Retinal pigment epithelial cell (primary cell): Measurements from ENCODE around the gene KRT79.

Experiments used
- DNase-seq: peaks from one replicate; pipeline ENCODE4 v3.0.0-alpha.2; 2010; ENCODE audit warnings: low read depth
- H3K4me3 ChIP-seq: 2 replicates; pipeline ENCODE4 v1.5.1; 2011; ENCODE audit warnings: mild to moderate bottlenecking, low read length, control low read depth, moderate library complexity
- TF ChIP-seq, protein P1 (sequence below): conservative IDR thresholded peaks from 2 replicates; pipeline ENCODE4 v1.5.1; 2011; ENCODE audit warnings: low read depth, low read length, control low read depth, inconsistent platforms

Gene KRT79

DNA sequence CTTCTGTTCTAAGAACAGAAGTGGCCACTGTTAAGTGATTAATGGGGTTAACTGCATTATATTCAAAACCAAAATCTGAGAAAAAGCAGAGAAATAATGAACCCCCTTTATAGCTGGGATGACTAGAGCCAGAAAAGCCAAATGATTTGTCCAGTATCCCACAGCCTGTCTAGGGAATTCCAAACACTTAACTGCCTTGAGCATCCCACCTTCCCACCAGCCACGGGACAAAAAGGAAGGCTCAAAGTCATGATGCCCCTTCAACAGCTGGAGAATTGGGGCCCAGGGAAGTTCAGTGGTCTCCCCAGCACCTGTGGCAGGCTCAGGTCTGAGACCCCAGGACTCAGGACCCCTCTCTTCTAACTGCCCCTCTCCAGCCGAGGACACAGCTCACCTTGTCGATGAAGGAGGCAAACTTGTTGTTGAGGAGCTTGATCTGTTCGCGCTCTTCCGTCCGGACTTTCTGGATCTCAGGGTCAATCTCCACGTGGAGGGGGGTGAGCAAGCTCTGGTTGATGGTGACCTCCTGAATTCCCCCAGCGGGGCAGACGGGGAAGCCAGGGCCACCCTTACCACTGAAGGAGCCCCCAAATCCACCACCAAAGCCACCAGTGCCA lies 20.8 kb downstream of the KRT79 start:
- no peak for DNase-seq
- no peak overlapping the region for H3K4me3 ChIP-seq
- TF ChIP-seq, protein P1, sequence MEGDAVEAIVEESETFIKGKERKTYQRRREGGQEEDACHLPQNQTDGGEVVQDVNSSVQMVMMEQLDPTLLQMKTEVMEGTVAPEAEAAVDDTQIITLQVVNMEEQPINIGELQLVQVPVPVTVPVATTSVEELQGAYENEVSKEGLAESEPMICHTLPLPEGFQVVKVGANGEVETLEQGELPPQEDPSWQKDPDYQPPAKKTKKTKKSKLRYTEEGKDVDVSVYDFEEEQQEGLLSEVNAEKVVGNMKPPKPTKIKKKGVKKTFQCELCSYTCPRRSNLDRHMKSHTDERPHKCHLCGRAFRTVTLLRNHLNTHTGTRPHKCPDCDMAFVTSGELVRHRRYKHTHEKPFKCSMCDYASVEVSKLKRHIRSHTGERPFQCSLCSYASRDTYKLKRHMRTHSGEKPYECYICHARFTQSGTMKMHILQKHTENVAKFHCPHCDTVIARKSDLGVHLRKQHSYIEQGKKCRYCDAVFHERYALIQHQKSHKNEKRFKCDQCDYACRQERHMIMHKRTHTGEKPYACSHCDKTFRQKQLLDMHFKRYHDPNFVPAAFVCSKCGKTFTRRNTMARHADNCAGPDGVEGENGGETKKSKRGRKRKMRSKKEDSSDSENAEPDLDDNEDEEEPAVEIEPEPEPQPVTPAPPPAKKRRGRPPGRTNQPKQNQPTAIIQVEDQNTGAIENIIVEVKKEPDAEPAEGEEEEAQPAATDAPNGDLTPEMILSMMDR: no peak

DNA sequence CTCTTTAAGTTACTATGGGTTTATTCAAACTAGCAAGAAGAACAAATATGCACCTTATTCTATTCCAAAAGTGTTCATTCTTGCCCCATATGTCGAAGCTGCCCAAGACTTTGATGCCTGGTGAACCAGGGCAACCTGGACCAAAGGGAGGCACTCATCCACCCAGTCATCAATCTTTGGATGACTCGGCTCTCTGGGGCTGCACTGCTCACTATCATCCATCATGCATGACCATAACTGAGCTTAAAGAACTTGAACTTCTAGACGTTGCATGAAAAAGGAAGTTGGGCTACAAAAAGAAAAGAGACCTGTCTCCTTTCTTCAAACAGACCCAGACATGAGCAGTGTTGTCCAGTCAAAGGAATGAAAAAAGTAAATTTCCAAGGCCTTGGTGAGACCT lies 21.4 kb downstream of the KRT79 start:
- no peak for DNase-seq
- no peak overlapping the region for H3K4me3 ChIP-seq
- TF ChIP-seq, protein P1: no peak

DNA sequence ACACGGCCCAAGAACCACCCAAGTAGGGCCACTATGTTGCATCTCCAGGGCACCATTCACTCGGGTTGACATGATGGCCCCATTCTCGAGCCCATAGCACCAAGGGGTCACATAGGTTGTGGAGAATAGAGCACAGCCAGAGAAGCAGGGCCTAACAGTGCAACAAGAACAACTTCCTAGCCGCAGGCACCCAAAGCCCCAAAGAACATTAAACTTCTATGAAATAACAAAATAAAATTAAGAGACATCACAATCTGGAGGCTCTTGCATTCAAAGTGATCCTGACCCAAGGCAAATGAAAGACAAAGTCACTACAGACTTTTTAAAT lies 22.1 kb downstream of the KRT79 start:
- TF ChIP-seq, protein P1: no peak
- H3K4me3 ChIP-seq: no peak overlapping the region
- DNase-seq: no peak

DNA sequence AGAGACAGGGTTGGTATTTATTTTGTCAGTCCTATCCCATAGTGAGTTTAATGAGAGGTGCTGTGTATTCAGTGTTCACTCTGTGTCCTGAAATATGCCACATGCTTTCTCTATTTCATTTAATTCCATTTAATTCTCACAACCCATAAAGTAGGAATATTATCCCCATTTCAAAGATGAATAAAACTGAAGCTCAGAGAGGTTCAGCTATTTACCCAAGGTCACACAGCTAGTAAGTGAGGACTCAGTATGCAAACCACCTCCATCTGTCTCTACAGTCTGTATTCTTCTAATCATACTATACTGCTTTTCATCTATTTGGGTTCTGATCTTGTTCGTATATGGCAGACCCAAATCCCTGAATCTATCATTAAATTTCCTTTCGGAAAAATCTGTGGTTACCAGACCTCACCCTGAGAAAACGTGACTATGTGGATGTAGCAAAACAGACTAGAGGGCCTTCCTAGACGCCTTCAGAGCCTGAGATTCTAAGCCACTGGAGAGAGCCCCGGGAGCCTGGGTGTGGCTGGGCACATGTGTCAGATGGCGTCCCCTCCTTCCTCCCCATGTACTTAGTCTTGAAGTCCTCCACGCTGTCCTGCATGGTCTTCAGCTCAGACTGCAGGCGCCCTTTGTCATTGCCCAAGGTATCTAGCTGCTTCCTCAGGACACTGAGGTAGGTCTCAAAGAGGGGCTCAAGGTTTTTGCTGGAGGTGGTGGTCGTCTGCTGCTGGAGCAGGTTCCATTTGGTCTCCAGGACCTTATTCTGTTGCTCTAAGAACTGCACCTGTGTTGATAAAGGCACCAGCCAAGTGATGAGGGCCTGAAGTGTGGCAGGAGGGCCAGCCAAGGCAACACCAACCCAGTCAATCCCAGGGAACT lies 22.7 kb downstream of the KRT79 start:
- TF ChIP-seq, protein P1: no peak
- H3K4me3 ChIP-seq: no peak overlapping the region
- no peak for DNase-seq

DNA sequence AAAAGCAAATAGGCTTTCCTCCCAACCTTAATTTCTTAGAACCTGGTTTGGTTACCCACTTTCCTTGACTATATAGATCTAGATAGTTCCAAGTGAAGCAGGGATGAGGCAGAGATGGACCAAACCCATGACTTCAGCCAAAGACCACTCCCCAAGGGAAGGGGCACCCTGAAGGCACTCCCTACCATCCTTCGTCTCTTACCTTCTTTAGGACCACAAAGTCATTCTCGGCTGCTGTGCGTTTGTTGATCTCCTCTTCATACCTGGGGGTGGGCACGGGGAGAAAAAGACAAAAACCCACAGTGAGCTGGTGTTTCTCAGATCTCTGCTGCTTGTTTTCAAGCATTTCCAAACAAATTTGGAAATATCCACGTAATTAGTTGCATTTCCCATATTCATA lies 23.6 kb downstream of the KRT79 start:
- no peak overlapping the region for H3K4me3 ChIP-seq
- TF ChIP-seq, protein P1: no peak
- no peak for DNase-seq

DNA sequence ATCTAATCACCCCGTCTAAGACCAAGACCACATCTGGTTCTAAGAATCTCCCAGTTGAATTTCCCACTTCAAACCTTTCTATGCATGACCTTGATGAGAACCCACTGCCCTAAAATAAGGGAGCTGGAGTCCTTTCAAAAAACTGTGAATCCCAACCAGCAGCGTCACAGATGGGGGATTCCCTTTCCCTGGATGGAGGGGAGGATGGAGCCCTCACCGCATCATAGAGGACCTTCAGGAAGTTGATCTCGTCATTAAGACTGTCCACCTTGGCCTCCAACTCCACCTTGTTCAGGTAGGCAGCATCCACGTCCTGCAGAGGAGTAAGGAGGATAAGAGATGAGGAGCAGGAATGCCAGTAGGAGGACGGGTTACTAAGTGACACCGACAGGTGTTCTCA lies 24.9 kb downstream of the KRT79 start:
- H3K4me3 ChIP-seq: no peak overlapping the region
- TF ChIP-seq, protein P1: no peak
- DNase-seq: no peak
